Spleen (tissue), 7 donors: ENCODE results near the gene CD36.

Experiments used
- CTCF ChIP-seq, 11 experiments: fragments of 200-600 bp in 7 of 11; fragments of 450-650 bp in 4 of 11; sonication (generic) in 4 of 11; IDR thresholded peaks in 8 of 11; conservative IDR thresholded peaks in 3 of 11; 1 replicate in 7 of 11; 2 replicates in 4 of 11; pipeline versions ENCODE4 v1.4.0 to v1.8.0; 2016 to 2021; ENCODE audit warnings: antibody characterized with exemption in 11 of 11, inconsistent platforms in 4 of 11, mild to moderate bottlenecking in 1 of 11
- POLR2A ChIP-seq, 3 donors: fragments of 450-650 bp; IDR thresholded peaks; one replicate each; pipeline ENCODE4 v1.5.1; 2017; ENCODE audit warnings: antibody characterized with exemption in 3 of 3, mild to moderate bottlenecking in 1 of 3
- donor health status: DM: no; HTN: no; CAD: no; lungs with moderate emphysema.
- donor health status: DM: no; HTN: no; CAD: no.
- donor health status: DM: no; HTN: no; CAD: no.

GRCh38 chr7:80635998-80636397, 2.4 kb upstream of the CD36 start:
- no peak for TF ChIP-seq CTCF (IDR thresholded peaks at IDR 0.05 in 8 of 11, conservative IDR thresholded peaks at IDR 0.05 in 3 of 11)
- no peak for TF ChIP-seq POLR2A (IDR thresholded peaks at IDR 0.05)
